Activated CD8-positive, alpha-beta memory T cell treated with anti-CD3 and anti-CD28 coated beads, Interleukin-2, amount 50 U/mL, for 24 hours (primary cell): ENCODE results near the gene PNRC2.
A peak's percentile ranks its signal among the peaks of the same experiment; 100 is the strongest.

Experiments used
- DNase-seq: peaks from one replicate; pipeline ENCODE4 v3.0.0-alpha.2; 2020; ENCODE audit errors: extremely low read depth

The PNRC2 gene

GRCh38 chr1:23959461-23960290 is at the start of gene PNRC2:
PNRC2 (plus strand) TSS chr1:23959828; CDS start chr1:23961458, 1,630 bp downstream.
- DNase-seq = peak; percentile 94

GRCh38 chr1:23910144-23910543 is 49.5 kb upstream of the PNRC2 start:
- DNase-seq = no peak

GRCh38 chr1:23910553-23911246 is 48.9 kb upstream of the PNRC2 start:
- DNase-seq = no peak

- DNase-seq = no peak
These were observed 47.7 kb upstream of the PNRC2 start for GRCh38 chr1:23911921-23912320.

GRCh38 chr1:23913212-23913880 is 46.3 kb upstream of the PNRC2 start, which contains the start of gene CNR2:
CNR2 (minus strand) TSS chr1:23913362; CDS start chr1:23875617, 37,745 bp downstream.
- DNase-seq = no peak

GRCh38 chr1:23914921-23915320 is 44.7 kb upstream of the PNRC2 start:
- no peak for DNase-seq

GRCh38 chr1:23915466-23915865 is 44.2 kb upstream of the PNRC2 start:
- no peak for DNase-seq

- no peak for DNase-seq
These were observed 43.2 kb upstream of the PNRC2 start for GRCh38 chr1:23916209-23917131.

GRCh38 chr1:23922321-23922943 is 37.2 kb upstream of the PNRC2 start:
- no peak for DNase-seq

- DNase-seq = no peak
These were observed 35.8 kb upstream of the PNRC2 start for GRCh38 chr1:23923592-23924499.

- no peak for DNase-seq
These were observed 35.0 kb upstream of the PNRC2 start for GRCh38 chr1:23924601-23925000.

GRCh38 chr1:23925279-23925678 is 34.3 kb upstream of the PNRC2 start:
- no peak for DNase-seq

GRCh38 chr1:23927097-23927496 is 32.5 kb upstream of the PNRC2 start:
- no peak for DNase-seq

GRCh38 chr1:23928789-23929188 is 30.8 kb upstream of the PNRC2 start:
- no peak for DNase-seq

GRCh38 chr1:23930270-23930669 is 29.4 kb upstream of the PNRC2 start:
- DNase-seq = no peak

GRCh38 chr1:23930861-23931490 is 28.7 kb upstream of the PNRC2 start:
- no peak for DNase-seq

- no peak for DNase-seq
These were observed 28.1 kb upstream of the PNRC2 start for GRCh38 chr1:23931491-23931880.

GRCh38 chr1:23936481-23937176 is 23.0 kb upstream of the PNRC2 start:
- DNase-seq = no peak

GRCh38 chr1:23947366-23947765 is 12.3 kb upstream of the PNRC2 start:
- no peak for DNase-seq
